ENCODE measurements around the gene FGFR1OP2. TPM values are rescaled to one million over a fixed set of nuclear protein-coding genes. Genes with fewer than 3 reads are reported as not detected.

Gene FGFR1OP2
- total RNA-seq, 4 donors from 2014 or later: 13.7 to 85.4 (median 43.9) TPM

DNA sequence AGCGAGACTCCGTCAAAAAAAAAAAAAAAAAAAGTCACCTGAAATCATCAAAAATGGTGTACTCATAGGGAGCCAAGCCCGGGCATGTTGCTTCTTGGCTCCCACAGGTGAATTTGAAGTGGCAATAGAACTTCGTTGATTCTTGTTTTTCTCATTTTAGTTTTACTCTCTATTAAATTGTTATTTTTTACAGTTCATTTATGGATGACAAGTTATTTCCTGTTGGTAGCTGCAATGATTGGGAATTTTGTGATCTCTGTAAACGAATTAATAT is 74.6 kb downstream of the FGFR1OP2 start:
- 71 to 80% methylated on average over 5 of the region's 5 CpGs for WGBS, 2 donors (ENCODE audit: low coverage in 1 of 2)

DNA sequence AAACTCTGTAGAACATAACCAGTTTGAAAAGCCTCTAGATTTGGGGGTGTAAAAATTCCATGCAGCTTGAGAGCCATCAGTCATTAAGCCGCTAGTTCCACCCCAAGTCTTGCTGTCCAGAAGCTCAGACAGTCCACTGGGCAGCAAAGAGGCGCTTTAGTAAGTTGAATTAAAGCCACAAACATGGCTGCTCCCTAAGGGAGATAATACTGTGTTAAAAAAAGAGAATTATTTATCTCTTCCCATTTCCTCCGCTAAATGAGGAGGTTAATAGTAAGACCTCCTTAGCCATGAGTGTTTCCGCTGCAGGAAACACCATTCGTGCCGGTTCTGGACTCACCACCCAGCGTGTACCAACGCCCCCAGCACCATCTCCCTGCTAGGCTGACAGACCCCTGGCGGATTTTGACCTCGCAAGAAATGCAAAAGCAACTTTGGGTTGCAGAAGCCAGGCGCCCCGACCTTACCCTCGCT is 75.4 kb downstream of the FGFR1OP2 start:
- Histone ChIP-seq H3K27ac (peak overlapping the region; percentile 92 to 96 (median 94)), H3K9me3 (no peaks in the 10 kb centered on the region), H3K4me3 (peak overlapping the region; percentile 74 to 93 (median 81)), H3K4me1 (peaks cover 4 to 43% (median 30%) of the 10 kb centered on the region in 4 donors), H3K36me3 (no peaks in the 10 kb centered on the region), H3K27me3 (no peaks in the 10 kb centered on the region)
- peak; percentile 10 for DNase-seq
- intact Hi-C loops (cut with DNase I; ENCODE audit: low total_unique reads): loop anchor here (5.0 to 10.0 kb wide), 3 partner anchors 76 to 291 kb away; partner anchors contain the start of genes FGFR1OP2 and INTS13
- 0% methylated on average over 7 to 13 of the region's 13 CpGs for WGBS, 2 donors (ENCODE audit: low coverage in 1 of 2)
- in situ Hi-C loops (cut with MboI; ENCODE audit: low pct_ligation_motif_present in 1 of 4, low pct_unique_long_range_greater_than_20kb in 1 of 4, low sequenced_read_pairs in 3 of 4): loop anchor here in 2 of 4 donors (25.0 kb wide), 1 partner anchor 176 kb away; the partner anchor contains the start of gene ITPR2 (in 2 of the 2)
- TF ChIP-seq POLR2AphosphoS5 (IDR thresholded peaks at IDR 0.05) (no peak), EP300 (IDR thresholded peaks at IDR 0.05; ENCODE audit: low read depth) (no peak), POLR2A (IDR thresholded peaks at IDR 0.05) (no peak)
- TF ChIP-seq, protein P1, sequence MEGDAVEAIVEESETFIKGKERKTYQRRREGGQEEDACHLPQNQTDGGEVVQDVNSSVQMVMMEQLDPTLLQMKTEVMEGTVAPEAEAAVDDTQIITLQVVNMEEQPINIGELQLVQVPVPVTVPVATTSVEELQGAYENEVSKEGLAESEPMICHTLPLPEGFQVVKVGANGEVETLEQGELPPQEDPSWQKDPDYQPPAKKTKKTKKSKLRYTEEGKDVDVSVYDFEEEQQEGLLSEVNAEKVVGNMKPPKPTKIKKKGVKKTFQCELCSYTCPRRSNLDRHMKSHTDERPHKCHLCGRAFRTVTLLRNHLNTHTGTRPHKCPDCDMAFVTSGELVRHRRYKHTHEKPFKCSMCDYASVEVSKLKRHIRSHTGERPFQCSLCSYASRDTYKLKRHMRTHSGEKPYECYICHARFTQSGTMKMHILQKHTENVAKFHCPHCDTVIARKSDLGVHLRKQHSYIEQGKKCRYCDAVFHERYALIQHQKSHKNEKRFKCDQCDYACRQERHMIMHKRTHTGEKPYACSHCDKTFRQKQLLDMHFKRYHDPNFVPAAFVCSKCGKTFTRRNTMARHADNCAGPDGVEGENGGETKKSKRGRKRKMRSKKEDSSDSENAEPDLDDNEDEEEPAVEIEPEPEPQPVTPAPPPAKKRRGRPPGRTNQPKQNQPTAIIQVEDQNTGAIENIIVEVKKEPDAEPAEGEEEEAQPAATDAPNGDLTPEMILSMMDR (IDR thresholded peaks at IDR 0.05): no peak

More for the DNA sequence above, 74.6 kb downstream of the FGFR1OP2 start:
- no peaks in the 10 kb centered on the region for H3K36me3 ChIP-seq
- DNase-seq: no peak
- peak overlapping the region in 1 of 4 donors; percentile 93 for H3K4me3 ChIP-seq
- in situ Hi-C loops (cut with MboI; ENCODE audit: low pct_ligation_motif_present in 1 of 4, low pct_unique_long_range_greater_than_20kb in 1 of 4, low sequenced_read_pairs in 3 of 4): loop anchor here in 2 of 4 donors (25.0 kb wide), 1 partner anchor 176 kb away; the partner anchor contains the start of gene ITPR2 (in 2 of the 2)
- no peaks in the 10 kb centered on the region for H3K27me3 ChIP-seq
- intact Hi-C loops (cut with DNase I; ENCODE audit: low total_unique reads): loop anchor here (5.0 to 10.0 kb wide), 3 partner anchors 76 to 292 kb away; partner anchors contain the start of genes FGFR1OP2 and INTS13
- TF ChIP-seq, protein P1 (IDR thresholded peaks at IDR 0.05): no peak
- peak overlapping the region in 1 of 4 donors; percentile 96 for H3K27ac ChIP-seq
- H3K4me1 ChIP-seq: peaks cover 4 to 43% (median 30%) of the 10 kb centered on the region in 4 donors
- no peaks in the 10 kb centered on the region for H3K9me3 ChIP-seq

DNA sequence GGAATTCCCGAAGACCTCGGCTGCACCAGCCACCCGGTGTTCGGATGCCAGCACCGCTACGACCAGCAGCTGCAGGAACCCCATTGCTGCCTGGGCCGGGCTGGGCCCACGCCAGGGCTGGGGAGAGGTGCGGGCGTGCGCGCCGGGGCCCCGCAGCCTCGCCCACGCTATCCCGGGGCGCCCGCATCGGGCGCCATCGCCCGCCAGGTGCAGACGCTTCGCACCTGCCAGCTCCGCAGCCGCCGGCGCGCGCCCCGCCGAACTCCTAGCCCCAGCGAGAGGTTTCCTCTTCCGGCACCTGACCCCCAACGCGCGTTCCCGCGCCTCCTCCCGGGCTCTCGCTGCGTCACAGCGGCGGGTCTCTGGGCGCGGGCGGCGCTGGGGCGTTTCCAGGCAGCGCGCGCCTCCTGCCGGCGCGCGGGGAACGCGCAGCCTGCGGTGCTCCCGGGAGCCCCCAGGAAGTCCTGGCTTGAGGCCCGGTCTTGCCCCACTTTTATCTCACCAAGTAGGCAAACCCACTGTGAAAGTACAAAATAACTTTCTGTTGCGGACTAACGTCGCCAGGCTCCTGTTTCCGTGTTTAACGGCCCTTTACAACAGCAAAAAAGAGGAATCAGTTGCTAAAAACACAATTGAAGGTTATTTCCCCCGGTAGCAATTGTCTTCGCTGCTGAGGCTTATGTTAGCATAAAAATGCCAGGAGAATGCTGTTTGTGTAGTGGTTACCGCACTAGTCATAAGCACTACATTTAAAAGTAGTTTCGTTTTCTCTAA is 76.0 kb downstream of the FGFR1OP2 start, which contains the start of gene TM7SF3:
Gene TM7SF3, minus strand, starts transcription at position 300 of the 774 bp plus-strand sequence. Its CDS starts 216 bp downstream, at position 84.
- peaks cover 4 to 43% (median 30%) of the 10 kb centered on the region in 4 donors for H3K4me1 ChIP-seq
- H3K9me3 ChIP-seq: no peaks in the 10 kb centered on the region
- in situ Hi-C loops (cut with MboI; ENCODE audit: low pct_ligation_motif_present in 1 of 4, low pct_unique_long_range_greater_than_20kb in 1 of 4, low sequenced_read_pairs in 3 of 4): loop anchor here in 2 of 4 donors (25.0 kb wide), 1 partner anchor 177 kb away; the partner anchor contains the start of gene ITPR2 (in 2 of the 2)
- 0 to 1% methylated on average over 2 to 25 of the region's 71 CpGs for whole genome bisulfite sequencing, 2 donors (ENCODE audit: low coverage in 1 of 2)
- H3K36me3 ChIP-seq: no peaks in the 10 kb centered on the region
- intact Hi-C loops (cut with DNase I; ENCODE audit: low total_unique reads): loop anchor here (5.0 to 10.0 kb wide), 3 partner anchors 77 to 291 kb away; partner anchors contain the start of genes FGFR1OP2 and INTS13
- no peaks in the 10 kb centered on the region for H3K27me3 ChIP-seq
- peak; percentile 97 for DNase-seq
- peak within 1 kb of the TSS; percentile 74 to 93 (median 81) for H3K4me3 ChIP-seq
- TF ChIP-seq POLR2AphosphoS5 (IDR thresholded peaks at IDR 0.05): peak; percentile 76 to 87 (median 82)
- TF ChIP-seq EP300 (IDR thresholded peaks at IDR 0.05; ENCODE audit: low read depth): no peak
- peak; percentile 56 for TF ChIP-seq POLR2A (IDR thresholded peaks at IDR 0.05)
- TF ChIP-seq, protein P1 (IDR thresholded peaks at IDR 0.05): peak; percentile 79 to 98 (median 94)
- peak within 1 kb of the TSS; percentile 92 to 96 (median 94) for H3K27ac ChIP-seq

All from transverse colon (tissue), 4 donors.